Large intestine (tissue), 3 donors: ENCODE measurements around the gene MON1A. TPM values are rescaled to one million over a fixed set of nuclear protein-coding genes. Genes with fewer than 3 reads are reported as not detected.

Experiments used
- DNase-seq, 2 donors: peaks; one replicate each; pipeline versions ENCODE4 v3.0.0 to v3.0.0-alpha.2; 2013
- H3K27ac ChIP-seq: one replicate; pipeline ENCODE4 v1.5.1; 2013; ENCODE audit warnings: low read length
- H3K27me3 ChIP-seq: 2 replicates; pipeline ENCODE4 v1.6.1; 2013; ENCODE audit warnings: low read length; ENCODE audit not compliant: control insufficient read depth, insufficient read depth
- H3K36me3 ChIP-seq: 2 replicates; pipeline ENCODE4 v1.6.1; 2013; ENCODE audit warnings: low read length; ENCODE audit not compliant: control insufficient read depth, insufficient read depth
- H3K4me1 ChIP-seq: one replicate; pipeline ENCODE4 v1.6.1; 2013; ENCODE audit warnings: low read length; ENCODE audit not compliant: control insufficient read depth, insufficient read depth
- H3K4me3 ChIP-seq: one replicate; pipeline ENCODE4 v1.5.1; 2013; ENCODE audit warnings: low read length
- H3K9me3 ChIP-seq: one replicate; pipeline ENCODE4 v1.6.1; 2013; ENCODE audit warnings: mild to moderate bottlenecking, low read depth, low read length, moderate library complexity; ENCODE audit not compliant: control insufficient read depth
- WGBS: methylation state at CpG from one replicate; pipeline ENCODE4 v1.1.5; 2013; ENCODE audit warnings: low lambda C conversion rate; ENCODE audit not compliant: insufficient coverage; 5-methylcytosine and 5-hydroxymethylcytosine counted together
- polyA plus RNA-seq: library from polyadenylated mRNA; unstranded; fragments of 120-200 nt; gene quantifications from one replicate; pipeline ENCODE4 v1.2.1, GENCODE V29; 2013

Gene MON1A
- polyA plus RNA-seq, 1 donor: 19.5 TPM

DNA sequence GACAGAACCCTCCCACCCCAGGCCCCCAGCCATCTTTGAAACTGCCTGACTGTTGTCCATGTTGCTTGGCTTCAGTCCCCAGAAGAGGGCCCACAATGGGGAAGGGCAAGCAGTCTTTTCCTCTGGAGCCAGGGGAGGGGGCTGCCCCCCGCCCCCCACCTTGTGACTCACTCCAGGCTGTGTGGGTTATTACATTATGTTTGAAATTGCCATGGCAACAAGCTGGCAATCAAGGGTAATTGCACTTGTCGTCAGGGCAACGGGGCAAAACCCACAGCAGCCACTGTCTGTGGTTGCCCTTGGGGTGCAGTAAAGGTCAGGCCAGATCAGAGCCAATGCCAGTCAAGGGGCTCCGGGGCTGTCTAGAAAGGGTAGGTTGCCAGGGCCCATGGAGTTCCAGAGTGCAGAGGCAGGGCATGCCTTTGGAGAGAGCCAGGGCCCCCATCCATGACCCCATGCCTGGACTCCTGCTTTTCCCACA lies 56.8 kb downstream of the MON1A start:
- H3K27ac ChIP-seq: peak overlapping the region; percentile 90
- peaks cover 20% of the 10 kb centered on the region for H3K27me3 ChIP-seq
- peak; percentile 82 to 94 for DNase-seq
- H3K4me3 ChIP-seq: no peak overlapping the region
- no peaks in the 10 kb centered on the region for H3K36me3 ChIP-seq
- WGBS: no CpG with 5 or more reads among the region's 4 CpGs
- H3K9me3 ChIP-seq: no peaks in the 10 kb centered on the region
- H3K4me1 ChIP-seq: peaks cover 56% of the 10 kb centered on the region

GRCh38 chr3:49871531-49872153 lies 58.0 kb downstream of the MON1A start:
- Histone ChIP-seq H3K36me3 (no peaks in the 10 kb centered on the region), H3K4me3 (no peak overlapping the region), H3K27ac (peak overlapping the region; percentile 90), H3K27me3 (peaks cover 20% of the 10 kb centered on the region), H3K9me3 (no peaks in the 10 kb centered on the region), H3K4me1 (peaks cover 51% of the 10 kb centered on the region)
- DNase-seq: no peak
- no CpG with 5 or more reads among the region's 10 CpGs for WGBS

DNA sequence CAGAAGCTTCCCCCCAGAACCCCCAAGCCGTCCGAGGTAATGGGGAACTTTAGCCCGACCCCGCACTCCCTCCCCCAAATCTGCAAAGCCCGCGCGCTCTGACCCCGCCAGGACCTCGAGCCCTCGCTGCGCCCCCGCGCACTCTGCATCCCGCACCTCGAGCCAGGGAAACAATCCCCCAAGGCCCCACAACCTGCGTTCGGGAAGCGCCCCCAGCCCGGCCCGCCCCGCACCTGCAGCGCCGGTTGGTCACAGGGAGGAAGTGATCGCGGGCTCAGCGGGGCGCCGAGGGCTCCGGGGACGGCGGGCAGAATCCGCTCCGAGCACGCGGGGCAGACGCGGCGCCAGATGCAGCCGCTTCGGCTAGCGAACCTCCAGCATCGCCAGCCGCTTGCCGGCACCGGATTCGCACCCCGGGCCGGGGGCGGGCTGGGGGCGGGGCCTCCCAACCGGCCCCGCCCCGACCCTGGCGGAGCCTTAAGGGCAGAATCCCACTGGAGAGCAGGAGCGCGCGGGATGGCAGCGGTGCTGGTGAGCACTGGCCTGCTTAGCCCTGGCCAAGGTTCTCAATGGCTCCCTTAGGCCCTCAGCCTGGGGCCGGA lies 60.0 kb downstream of the MON1A start, which contains the start of gene CAMKV:
Gene CAMKV, minus strand, starts transcription at position 382 of the 602 bp plus-strand sequence. CDS start 7,518 bp downstream, outside the sequence.
- DNase-seq: peak in 1 of 2 donors; percentile 53
- no CpG with 5 or more reads among the region's 59 CpGs for WGBS
- Histone ChIP-seq H3K4me3 (peak within 1 kb of the TSS; percentile 53), H3K9me3 (no peaks in the 10 kb centered on the region), H3K4me1 (peaks cover 45% of the 10 kb centered on the region), H3K27ac (no peak within 1 kb of the TSS), H3K36me3 (no peaks in the 10 kb centered on the region), H3K27me3 (peaks cover 20% of the 10 kb centered on the region)

DNA sequence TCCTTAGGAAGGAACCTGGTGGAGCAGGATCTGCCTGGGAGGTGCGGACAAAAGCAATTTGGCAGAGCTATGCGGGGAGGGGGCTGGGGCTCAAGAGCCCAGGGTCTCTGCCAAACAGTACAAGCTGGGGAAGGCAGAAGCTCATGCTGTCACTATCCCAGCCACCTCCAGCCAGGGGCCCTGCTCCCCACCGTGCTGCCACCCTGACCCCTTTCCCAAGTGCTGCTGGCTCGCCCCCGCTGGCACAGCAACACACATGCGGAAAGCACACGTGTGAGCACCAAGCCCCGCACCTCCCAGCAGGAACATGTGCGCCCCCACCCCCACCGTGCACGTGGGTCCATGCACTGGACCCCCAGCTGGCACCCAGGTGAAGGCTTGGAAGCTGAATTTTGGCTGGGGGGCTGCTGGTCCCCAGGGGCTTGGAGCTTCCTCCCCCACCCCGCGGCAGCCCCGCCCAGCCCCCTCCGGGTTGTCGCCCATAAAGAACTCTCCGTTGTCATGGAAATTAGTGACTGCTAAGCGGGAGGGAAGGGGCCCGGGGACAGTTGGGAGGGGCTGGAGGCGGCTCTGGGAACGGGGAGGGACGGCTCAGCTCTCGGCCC lies 60.6 kb downstream of the MON1A start:
- Histone ChIP-seq H3K9me3 (no peaks in the 10 kb centered on the region), H3K27ac (no peak overlapping the region), H3K4me1 (peaks cover 39% of the 10 kb centered on the region), H3K36me3 (no peaks in the 10 kb centered on the region), H3K27me3 (peaks cover 20% of the 10 kb centered on the region), H3K4me3 (peak overlapping the region; percentile 53)
- no peak for DNase-seq
- no CpG with 5 or more reads among the region's 23 CpGs for WGBS

GRCh38 chr3:49867871-49868321 lies 61.7 kb downstream of the MON1A start:
- H3K27me3 ChIP-seq: peaks cover 20% of the 10 kb centered on the region
- H3K4me1 ChIP-seq: peaks cover 29% of the 10 kb centered on the region
- 33% methylated on average over 1 of the region's 7 CpGs for WGBS
- H3K36me3 ChIP-seq: no peaks in the 10 kb centered on the region
- H3K9me3 ChIP-seq: no peaks in the 10 kb centered on the region
- DNase-seq: peak in 1 of 2 donors; percentile 41
- H3K4me3 ChIP-seq: no peak overlapping the region
- no peak overlapping the region for H3K27ac ChIP-seq

- no peak overlapping the region for H3K27ac ChIP-seq
- peaks cover 20% of the 10 kb centered on the region for H3K27me3 ChIP-seq
- no CpG with 5 or more reads among the region's 1 CpG for WGBS
- H3K4me3 ChIP-seq: no peak overlapping the region
- H3K36me3 ChIP-seq: no peaks in the 10 kb centered on the region
- DNase-seq: no peak
- no peaks in the 10 kb centered on the region for H3K9me3 ChIP-seq
- H3K4me1 ChIP-seq: peaks cover 24% of the 10 kb centered on the region
Measured at GRCh38 chr3:49867400-49867799, 62.2 kb downstream of the MON1A start.

DNA sequence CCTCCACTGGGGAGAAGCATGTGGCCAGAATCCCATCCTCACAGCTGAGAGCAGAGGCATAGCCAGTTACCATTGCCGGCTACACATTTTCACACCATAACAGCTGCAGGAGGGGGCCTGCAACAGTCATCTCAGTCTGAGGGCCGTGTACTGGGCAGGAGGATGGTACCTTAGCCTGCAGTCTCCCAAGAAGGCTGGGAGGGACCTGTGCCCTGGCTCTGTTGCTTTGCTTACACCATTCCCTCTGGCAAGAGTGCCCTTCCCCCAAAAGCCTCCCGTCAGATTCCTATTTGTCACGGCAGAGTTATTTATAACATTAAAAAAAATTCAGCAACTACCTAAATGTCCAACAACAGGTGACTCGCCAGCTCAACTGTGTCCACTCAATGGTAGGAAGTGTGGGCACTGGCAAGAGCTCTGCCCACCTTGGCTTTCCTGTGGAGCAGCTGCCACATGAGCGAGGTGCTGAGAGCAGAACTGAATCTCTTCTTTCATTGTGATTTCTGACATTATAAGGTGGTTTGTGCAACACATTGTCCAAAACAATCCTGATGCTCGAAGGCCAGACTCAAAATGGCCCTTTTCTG lies 64.3 kb downstream of the MON1A start:
- Histone ChIP-seq H3K4me3 (no peak overlapping the region), H3K9me3 (no peaks in the 10 kb centered on the region), H3K27me3 (peaks cover 20% of the 10 kb centered on the region), H3K27ac (no peak overlapping the region), H3K36me3 (no peaks in the 10 kb centered on the region), H3K4me1 (peaks cover 14% of the 10 kb centered on the region)
- no CpG with 5 or more reads among the region's 7 CpGs for WGBS
- no peak for DNase-seq

- peaks cover 9% of the 10 kb centered on the region for H3K4me1 ChIP-seq
- no CpG with 5 or more reads among the region's 5 CpGs for WGBS
- H3K27me3 ChIP-seq: peaks cover 14% of the 10 kb centered on the region
- H3K36me3 ChIP-seq: no peaks in the 10 kb centered on the region
- H3K27ac ChIP-seq: no peak overlapping the region
- no peak overlapping the region for H3K4me3 ChIP-seq
- H3K9me3 ChIP-seq: no peaks in the 10 kb centered on the region
- DNase-seq: no peak
Measured at GRCh38 chr3:49864505-49864904, 65.1 kb downstream of the MON1A start.

- no CpG with 5 or more reads among the region's 12 CpGs for WGBS
- Histone ChIP-seq H3K4me1 (peaks cover 8% of the 10 kb centered on the region), H3K9me3 (no peaks in the 10 kb centered on the region), H3K4me3 (no peak overlapping the region), H3K36me3 (no peaks in the 10 kb centered on the region), H3K27ac (no peak overlapping the region), H3K27me3 (no peaks in the 10 kb centered on the region)
- no peak for DNase-seq
Measured at GRCh38 chr3:49859576-49860305, 69.9 kb downstream of the MON1A start.
